Neural cell (in vitro differentiated cells): Measurements from ENCODE around the gene CBFA2T2. TPM values are rescaled to one million over a fixed set of nuclear protein-coding genes. Genes with fewer than 3 reads are reported as not detected.

Source experiments
- H2AFZ ChIP-seq: fragments of 200-600, 300-800 bp; sonication (generic), shearing (Covaris generic); 2 replicates; pipeline ENCODE4 v1.6.0; 2014; ENCODE audit warnings: low read depth, mild to moderate bottlenecking, antibody characterized with exemption, low read length, moderate library complexity
- H3F3A ChIP-seq: fragments of 200-600 bp; shearing (Covaris generic); 2 replicates; pipeline ENCODE4 v1.6.1; 2016; ENCODE audit warnings: mild to moderate bottlenecking, moderate library complexity, mixed read lengths, antibody characterized with exemption, low read length; ENCODE audit not compliant: insufficient read depth, poor library complexity, severe bottlenecking
- H3K27ac ChIP-seq: fragments of 200-600, 300-800 bp; sonication (generic), shearing (Covaris generic); 2 replicates; pipeline ENCODE4 v1.5.1; 2014; ENCODE audit warnings: mild to moderate bottlenecking, low read length, moderate library complexity
- H3K27me3 ChIP-seq: fragments of 300-800, 200-600 bp; sonication (generic), shearing (Covaris generic); 2 replicates; pipeline ENCODE4 v1.6.0; 2014; ENCODE audit warnings: mild to moderate bottlenecking, low read depth, low read length, moderate library complexity; ENCODE audit not compliant: insufficient read depth
- H3K36me3 ChIP-seq: fragments of 300-800, 200-600 bp; sonication (generic), shearing (Covaris generic); 2 replicates; pipeline ENCODE4 v1.5.1; 2014; ENCODE audit warnings: mild to moderate bottlenecking, antibody characterized with exemption, low read length, moderate library complexity; ENCODE audit not compliant: insufficient read depth
- H3K4me2 ChIP-seq: fragments of 300-800, 200-600 bp; sonication (generic), shearing (Covaris generic); 2 replicates; pipeline ENCODE4 v1.6.0; 2014; ENCODE audit warnings: mild to moderate bottlenecking, low read length
- H3K4me3 ChIP-seq: fragments of 300-800, 200-600 bp; sonication (generic), shearing (Covaris generic); 2 replicates; pipeline ENCODE4 v1.5.1; 2014; ENCODE audit warnings: mild to moderate bottlenecking, low read length, moderate library complexity
- H3K79me2 ChIP-seq: fragments of 200-600 bp; shearing (Covaris generic); replicated peaks from 2 replicates; pipeline ENCODE4 v1.6.0; 2014; ENCODE audit warnings: mild to moderate bottlenecking, low read length, moderate library complexity; ENCODE audit not compliant: insufficient read depth
- H3K9ac ChIP-seq: fragments of 300-800, 200-600 bp; sonication (generic), shearing (Covaris generic); 2 replicates; pipeline ENCODE4 v1.6.1; 2016; ENCODE audit warnings: mild to moderate bottlenecking, low read length, mixed read lengths
- H3K9me2 ChIP-seq: fragments of 200-600 bp; shearing (Covaris generic); 2 replicates; pipeline ENCODE4 v1.6.1; 2016; ENCODE audit warnings: mild to moderate bottlenecking, low read length, mixed read lengths; ENCODE audit not compliant: insufficient read depth
- H3K9me3 ChIP-seq: fragments of 200-600, 300-800 bp; sonication (generic), shearing (Covaris generic); 2 replicates; pipeline ENCODE4 v1.6.1; 2016; ENCODE audit warnings: mild to moderate bottlenecking, mixed run types, low read length, moderate library complexity, mixed read lengths
- H4K20me1 ChIP-seq: fragments of 200-600 bp; shearing (Covaris generic); 2 replicates; pipeline ENCODE4 v1.6.1; 2016; ENCODE audit warnings: mild to moderate bottlenecking, mixed run types; ENCODE audit not compliant: insufficient read depth
- EP300 ChIP-seq: fragments of 450-650 bp; conservative IDR thresholded peaks from 2 replicates; pipeline ENCODE4 v1.6.1; 2014; ENCODE audit warnings: antibody characterized with exemption, mild to moderate bottlenecking, moderate library complexity; ENCODE audit not compliant: poor library complexity, severe bottlenecking
- EZH2 ChIP-seq: fragments of 200-600, 300-800 bp; shearing (Covaris generic), sonication (generic); IDR thresholded peaks from 2 replicates; pipeline ENCODE4 v1.6.1; 2014; ENCODE audit warnings: antibody characterized with exemption, low read length, borderline replicate concordance, mild to moderate bottlenecking; ENCODE audit not compliant: insufficient read depth, poor library complexity, severe bottlenecking
- MXI1 ChIP-seq: fragments of 450-650 bp; conservative IDR thresholded peaks from 2 replicates; pipeline ENCODE4 v1.6.1; 2014; ENCODE audit warnings: antibody characterized with exemption, mild to moderate bottlenecking; ENCODE audit not compliant: poor library complexity, severe bottlenecking
- POLR2AphosphoS5 ChIP-seq: IDR thresholded peaks from 2 replicates; pipeline ENCODE4 v1.6.1; 2012
- RAD21 ChIP-seq: fragments of 450-650 bp; conservative IDR thresholded peaks from 2 replicates; pipeline ENCODE4 v1.6.1; 2014; ENCODE audit warnings: antibody characterized with exemption, mild to moderate bottlenecking, moderate library complexity
- SMC3 ChIP-seq: fragments of 450-650 bp; conservative IDR thresholded peaks from 2 replicates; pipeline ENCODE4 v1.6.1; 2014; ENCODE audit warnings: antibody characterized with exemption, mild to moderate bottlenecking, moderate library complexity; ENCODE audit not compliant: poor library complexity
- TAF1 ChIP-seq: IDR thresholded peaks from 2 replicates; pipeline ENCODE4 v1.6.1; 2012; ENCODE audit warnings: low read depth
- polyA plus RNA-seq: library from polyadenylated mRNA; depleted of rRNA; stranded (reverse); fragments of >200 nt; gene quantifications from 2 replicates; pipeline ENCODE4 v1.2.3, GENCODE V29; 2014
- TF ChIP-seq, protein P1 (sequence below): IDR thresholded peaks from 2 replicates; pipeline ENCODE4 v1.6.1; 2012; ENCODE audit warnings: borderline replicate concordance
- TF ChIP-seq, protein P2 (sequence below): fragments of 450-650 bp; IDR thresholded peaks from 2 replicates; pipeline ENCODE4 v1.5.1; 2014; ENCODE audit warnings: antibody characterized with exemption, mild to moderate bottlenecking, moderate library complexity; ENCODE audit not compliant: poor library complexity, severe bottlenecking

Gene CBFA2T2
- polyA plus RNA-seq, 1 donor from 2014 or later: 15.9 TPM

DNA sequence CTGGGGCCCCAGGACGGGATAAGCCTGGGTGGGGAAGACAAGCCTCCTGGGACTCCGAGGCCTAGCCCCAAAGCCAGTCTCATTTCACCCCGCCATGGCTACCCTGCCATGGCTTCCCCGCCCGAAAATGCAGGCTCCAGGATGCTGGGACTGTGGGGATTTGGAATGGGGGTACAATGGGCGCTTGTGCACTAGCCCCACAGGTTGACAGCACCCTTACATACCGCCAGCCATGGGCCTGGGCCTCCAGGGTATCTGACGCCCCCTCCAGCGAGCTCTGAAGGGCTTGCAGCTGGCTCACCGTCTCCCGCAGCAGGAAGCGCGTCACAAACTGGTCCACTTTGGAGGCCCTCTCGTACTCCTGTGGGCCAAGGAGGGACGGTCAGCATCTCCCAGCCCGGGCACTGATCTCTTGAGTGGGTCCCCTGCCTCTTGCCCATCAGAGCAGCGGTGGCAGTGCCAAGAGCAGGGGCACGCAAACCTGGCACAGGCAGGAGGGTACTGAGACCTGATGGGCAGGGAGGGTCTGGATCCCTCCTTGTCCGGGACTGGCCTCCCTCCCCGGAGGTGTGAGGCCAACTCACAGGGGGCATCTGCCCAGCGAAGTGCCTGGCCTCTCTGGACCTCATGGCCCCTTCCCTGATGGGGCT is 170.3 kb downstream of the CBFA2T2 start:
- Histone ChIP-seq H3K4me3 (no peak overlapping the region), H3K9ac (no peak overlapping the region), H2AFZ (no peak overlapping the region), H3K9me3 (no peaks in the 10 kb centered on the region), H3F3A (no peaks in the 10 kb centered on the region), H3K4me2 (no peak overlapping the region), H4K20me1 (no peaks in the 10 kb centered on the region), H3K36me3 (no peaks in the 10 kb centered on the region), H3K27ac (no peak overlapping the region), H3K9me2 (no peaks in the 10 kb centered on the region), H3K79me2 (no peaks in the 10 kb centered on the region), H3K27me3 (no peaks in the 10 kb centered on the region)
- TF ChIP-seq EP300: no peak
- TF ChIP-seq POLR2AphosphoS5: no peak
- no peak for TF ChIP-seq EZH2
- TF ChIP-seq, protein P1, sequence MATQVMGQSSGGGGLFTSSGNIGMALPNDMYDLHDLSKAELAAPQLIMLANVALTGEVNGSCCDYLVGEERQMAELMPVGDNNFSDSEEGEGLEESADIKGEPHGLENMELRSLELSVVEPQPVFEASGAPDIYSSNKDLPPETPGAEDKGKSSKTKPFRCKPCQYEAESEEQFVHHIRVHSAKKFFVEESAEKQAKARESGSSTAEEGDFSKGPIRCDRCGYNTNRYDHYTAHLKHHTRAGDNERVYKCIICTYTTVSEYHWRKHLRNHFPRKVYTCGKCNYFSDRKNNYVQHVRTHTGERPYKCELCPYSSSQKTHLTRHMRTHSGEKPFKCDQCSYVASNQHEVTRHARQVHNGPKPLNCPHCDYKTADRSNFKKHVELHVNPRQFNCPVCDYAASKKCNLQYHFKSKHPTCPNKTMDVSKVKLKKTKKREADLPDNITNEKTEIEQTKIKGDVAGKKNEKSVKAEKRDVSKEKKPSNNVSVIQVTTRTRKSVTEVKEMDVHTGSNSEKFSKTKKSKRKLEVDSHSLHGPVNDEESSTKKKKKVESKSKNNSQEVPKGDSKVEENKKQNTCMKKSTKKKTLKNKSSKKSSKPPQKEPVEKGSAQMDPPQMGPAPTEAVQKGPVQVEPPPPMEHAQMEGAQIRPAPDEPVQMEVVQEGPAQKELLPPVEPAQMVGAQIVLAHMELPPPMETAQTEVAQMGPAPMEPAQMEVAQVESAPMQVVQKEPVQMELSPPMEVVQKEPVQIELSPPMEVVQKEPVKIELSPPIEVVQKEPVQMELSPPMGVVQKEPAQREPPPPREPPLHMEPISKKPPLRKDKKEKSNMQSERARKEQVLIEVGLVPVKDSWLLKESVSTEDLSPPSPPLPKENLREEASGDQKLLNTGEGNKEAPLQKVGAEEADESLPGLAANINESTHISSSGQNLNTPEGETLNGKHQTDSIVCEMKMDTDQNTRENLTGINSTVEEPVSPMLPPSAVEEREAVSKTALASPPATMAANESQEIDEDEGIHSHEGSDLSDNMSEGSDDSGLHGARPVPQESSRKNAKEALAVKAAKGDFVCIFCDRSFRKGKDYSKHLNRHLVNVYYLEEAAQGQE: no peak
- no peak for TF ChIP-seq TAF1
- no peak for TF ChIP-seq SMC3
- TF ChIP-seq RAD21: no peak
- TF ChIP-seq MXI1: no peak
- TF ChIP-seq, protein P2, sequence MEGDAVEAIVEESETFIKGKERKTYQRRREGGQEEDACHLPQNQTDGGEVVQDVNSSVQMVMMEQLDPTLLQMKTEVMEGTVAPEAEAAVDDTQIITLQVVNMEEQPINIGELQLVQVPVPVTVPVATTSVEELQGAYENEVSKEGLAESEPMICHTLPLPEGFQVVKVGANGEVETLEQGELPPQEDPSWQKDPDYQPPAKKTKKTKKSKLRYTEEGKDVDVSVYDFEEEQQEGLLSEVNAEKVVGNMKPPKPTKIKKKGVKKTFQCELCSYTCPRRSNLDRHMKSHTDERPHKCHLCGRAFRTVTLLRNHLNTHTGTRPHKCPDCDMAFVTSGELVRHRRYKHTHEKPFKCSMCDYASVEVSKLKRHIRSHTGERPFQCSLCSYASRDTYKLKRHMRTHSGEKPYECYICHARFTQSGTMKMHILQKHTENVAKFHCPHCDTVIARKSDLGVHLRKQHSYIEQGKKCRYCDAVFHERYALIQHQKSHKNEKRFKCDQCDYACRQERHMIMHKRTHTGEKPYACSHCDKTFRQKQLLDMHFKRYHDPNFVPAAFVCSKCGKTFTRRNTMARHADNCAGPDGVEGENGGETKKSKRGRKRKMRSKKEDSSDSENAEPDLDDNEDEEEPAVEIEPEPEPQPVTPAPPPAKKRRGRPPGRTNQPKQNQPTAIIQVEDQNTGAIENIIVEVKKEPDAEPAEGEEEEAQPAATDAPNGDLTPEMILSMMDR: no peak

DNA sequence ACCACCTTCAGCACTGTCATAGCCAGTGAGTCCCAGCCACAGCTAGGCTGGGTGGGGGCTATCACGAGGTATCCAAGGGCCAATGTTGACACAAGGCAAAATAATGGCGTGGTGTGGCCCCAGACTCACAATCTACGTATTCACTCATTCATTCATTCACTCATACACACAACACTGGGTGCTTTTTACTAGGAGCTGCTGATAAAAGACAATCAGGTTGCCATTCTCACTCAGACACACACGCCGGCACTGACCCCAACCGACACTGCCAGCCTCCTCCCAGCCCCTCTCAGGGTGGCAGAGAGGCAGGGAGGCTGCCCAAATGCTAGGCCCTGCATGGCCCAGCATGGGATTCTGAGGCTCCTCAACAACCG is 170.8 kb downstream of the CBFA2T2 start:
- Histone ChIP-seq H2AFZ (no peak overlapping the region), H3K4me2 (no peak overlapping the region), H3F3A (no peaks in the 10 kb centered on the region), H3K9ac (no peak overlapping the region), H3K27ac (no peak overlapping the region), H3K27me3 (no peaks in the 10 kb centered on the region), H4K20me1 (no peaks in the 10 kb centered on the region), H3K79me2 (no peaks in the 10 kb centered on the region), H3K9me3 (no peaks in the 10 kb centered on the region), H3K36me3 (no peaks in the 10 kb centered on the region), H3K4me3 (no peak overlapping the region), H3K9me2 (no peaks in the 10 kb centered on the region)
- TF ChIP-seq, protein P2: no peak
- TF ChIP-seq, protein P1: no peak
- TF ChIP-seq RAD21: no peak
- no peak for TF ChIP-seq POLR2AphosphoS5
- no peak for TF ChIP-seq EP300
- TF ChIP-seq EZH2: no peak
- no peak for TF ChIP-seq MXI1
- no peak for TF ChIP-seq TAF1
- no peak for TF ChIP-seq SMC3
